Keratinocyte (primary cell): ENCODE data around the gene DNM2.

Experiments
- CTCF ChIP-seq, 3 experiments: IDR thresholded peaks in 1 of 3; conservative IDR thresholded peaks in 1 of 3; optimal IDR thresholded peaks in 1 of 3; 2 replicates in 2 of 3; 3 replicates in 1 of 3; pipeline versions ENCODE3 to v1.5.1; 2011; ENCODE audit warnings: low read length in 3 of 3, mild to moderate bottlenecking in 3 of 3, moderate library complexity in 2 of 3, control low read depth in 1 of 3, inconsistent platforms in 1 of 3; ENCODE audit not compliant: insufficient read depth in 2 of 3; ENCODE audit errors: extremely low read depth in 1 of 3
- EZH2 ChIP-seq: IDR thresholded peaks from one replicate; pipeline ENCODE4 v1.6.1; 2012; ENCODE audit warnings: inconsistent platforms, mild to moderate bottlenecking, low read length, moderate library complexity

DNA sequence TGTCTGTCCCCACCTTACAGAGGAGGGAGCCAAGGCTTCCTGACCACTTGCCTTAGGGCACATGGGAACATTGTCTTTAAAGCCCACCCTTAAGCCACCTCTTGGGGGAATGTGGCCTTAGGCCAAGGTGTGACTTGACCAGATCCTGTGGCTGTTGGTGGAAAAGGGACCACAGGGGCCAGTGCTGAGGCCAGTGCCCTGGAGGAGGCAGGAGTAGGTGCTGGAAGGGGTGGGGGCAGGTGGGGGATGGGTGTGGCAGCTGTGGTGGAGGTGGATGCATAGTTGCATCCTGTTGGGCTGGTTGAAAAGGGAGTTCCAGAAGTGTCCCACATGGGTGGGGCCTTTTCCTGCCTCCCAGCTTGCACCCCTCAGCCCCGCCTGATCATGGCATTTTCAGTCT lies 44.8 kb downstream of the DNM2 start:
- TF ChIP-seq CTCF (optimal IDR thresholded peaks at IDR 0.05 in 1 of 3, IDR thresholded peaks at IDR 0.05 in 1 of 3, conservative IDR thresholded peaks at IDR 0.05 in 1 of 3; ENCODE audit: extremely low read depth in 1 of 3, insufficient read depth in 2 of 3, low read length in 3 of 3): no peak
- TF ChIP-seq EZH2: no peak
